IMR-90 (cell line): ENCODE data around the gene ECSCR. TPM values are rescaled to one million over a fixed set of nuclear protein-coding genes. Genes with fewer than 3 reads are reported as not detected.

Source experiments
- ATAC-seq: fragments of 200-7000 bp; cut with Tn5 transposase; 2 replicates; pipeline ENCODE4 v1.9.1; 2020; ENCODE audit warnings: low read depth, mild to moderate bottlenecking, moderate library complexity
- BruUV-seq: library from RNA; stranded (reverse); fragments of 400-500 nt; replicated peaks from 2 replicates; lab custom pipeline; 2021; lab: Mats Ljungman, UMichigan
- CTCF ChIA-PET: fragments of 300-600 bp; formaldehyde crosslinking; extraction: SDS; loops from one replicate; lab custom pipeline; 2021; ENCODE audit warnings: antibody characterized with exemption; lab: Yijun Ruan, JAX
- POLR2A ChIA-PET: fragments of 300-600 bp; sonication (Branson Sonifier 250); formaldehyde crosslinking; loops from one replicate; lab custom pipeline; 2022; ENCODE audit warnings: antibody characterized with exemption; ENCODE audit not compliant: unreplicated experiment; lab: Charles Lee
- DNase-seq: peaks from one replicate; pipeline ENCODE4 v3.0.0; 2013
- H2AFZ ChIP-seq: replicated peaks from 2 replicates; pipeline ENCODE3; 2013; ENCODE audit warnings: low read length, mild to moderate bottlenecking; ENCODE audit not compliant: poor library complexity
- H2AK5ac ChIP-seq: 2 replicates; pipeline ENCODE4 v1.6.1; 2013; ENCODE audit warnings: low read depth, low read length, inconsistent platforms
- H2AK9ac ChIP-seq: replicated peaks from 2 replicates; pipeline ENCODE3; 2013; ENCODE audit warnings: mild to moderate bottlenecking, low read depth, low read length, moderate library complexity; ENCODE audit not compliant: poor library complexity
- H2BK120ac ChIP-seq: 2 replicates; pipeline ENCODE4 v1.6.1; 2013; ENCODE audit warnings: low read depth, low read length, inconsistent platforms
- H2BK15ac ChIP-seq: 3 replicates; pipeline ENCODE4 v1.6.1; 2013; ENCODE audit warnings: low read depth, low read length, inconsistent platforms
- H2BK20ac ChIP-seq: 2 replicates; pipeline ENCODE4 v1.6.1; 2013; ENCODE audit warnings: low read depth, mild to moderate bottlenecking, inconsistent platforms, low read length, moderate library complexity
- H2BK5ac ChIP-seq: 2 replicates; pipeline ENCODE4 v1.6.1; 2013; ENCODE audit warnings: mild to moderate bottlenecking, low read depth, low read length, inconsistent platforms; ENCODE audit not compliant: poor library complexity, severe bottlenecking
- H3K14ac ChIP-seq: replicated peaks from 2 replicates; pipeline ENCODE4 v1.6.1; 2013; ENCODE audit warnings: low read depth, low read length, inconsistent platforms
- H3K18ac ChIP-seq: 2 replicates; pipeline ENCODE4 v1.6.1; 2013; ENCODE audit warnings: low read depth, low read length, control low read depth
- H3K23ac ChIP-seq: 2 replicates; pipeline ENCODE4 v1.6.1; 2013; ENCODE audit warnings: low read depth, low read length, inconsistent platforms
- H3K27ac ChIP-seq: 2 replicates; pipeline ENCODE4 v1.5.1; 2013; ENCODE audit warnings: mild to moderate bottlenecking, control low read depth, low read length; ENCODE audit not compliant: insufficient read depth
- H3K27me3 ChIP-seq: 2 replicates; pipeline ENCODE4 v1.6.1; 2013; ENCODE audit warnings: low read length; ENCODE audit not compliant: control insufficient read depth, insufficient read depth
- H3K36me3 ChIP-seq: 2 replicates; pipeline ENCODE4 v1.6.1; 2013; ENCODE audit warnings: low read length, mixed read lengths; ENCODE audit not compliant: control insufficient read depth, insufficient read depth
- H3K4ac ChIP-seq: 2 replicates; pipeline ENCODE4 v1.6.1; 2013; ENCODE audit warnings: low read depth, low read length, inconsistent platforms
- H3K4me1 ChIP-seq: 2 replicates; pipeline ENCODE4 v1.6.1; 2013; ENCODE audit warnings: low read length, mixed read lengths; ENCODE audit not compliant: control insufficient read depth, insufficient read depth
- H3K4me2 ChIP-seq: 2 replicates; pipeline ENCODE4 v1.6.1; 2013; ENCODE audit warnings: low read depth, mild to moderate bottlenecking, control low read depth, low read length, moderate library complexity
- H3K4me3 ChIP-seq: 2 replicates; pipeline ENCODE4 v1.5.1; 2013; ENCODE audit warnings: low read depth, mild to moderate bottlenecking, control low read depth, low read length, moderate library complexity; ENCODE audit not compliant: insufficient read depth
- H3K56ac ChIP-seq: 2 replicates; pipeline ENCODE4 v1.6.1; 2013; ENCODE audit warnings: low read length, inconsistent platforms; ENCODE audit not compliant: insufficient read depth; ENCODE audit errors: extremely low read depth
- H3K79me1 ChIP-seq, 2 experiments: 2 replicates each; pipeline ENCODE4 v1.6.1; 2013; ENCODE audit warnings: low read length in 2 of 2, inconsistent platforms in 1 of 2, low read depth in 1 of 2
- H3K9ac ChIP-seq: 2 replicates; pipeline ENCODE4 v1.6.1; 2013; ENCODE audit warnings: low read depth, low read length, control low read depth
- H3K9me1 ChIP-seq: 2 replicates; pipeline ENCODE4 v1.6.1; 2013; ENCODE audit warnings: low read length, inconsistent platforms; ENCODE audit not compliant: insufficient read depth
- H3K9me3 ChIP-seq: 2 replicates; pipeline ENCODE4 v1.6.1; 2013; ENCODE audit warnings: low read length; ENCODE audit not compliant: control insufficient read depth, insufficient read depth
- H4K20me1 ChIP-seq: 2 replicates; pipeline ENCODE4 v1.6.1; 2013; ENCODE audit warnings: low read length, inconsistent platforms; ENCODE audit not compliant: insufficient read depth
- H4K5ac ChIP-seq: 2 replicates; pipeline ENCODE4 v1.6.1; 2013; ENCODE audit warnings: mild to moderate bottlenecking, low read depth, low read length, control low read depth
- H4K8ac ChIP-seq, 2 experiments: 2 replicates each; pipeline ENCODE4 v1.6.1; 2013; ENCODE audit warnings: low read depth in 2 of 2, low read length in 2 of 2, control low read depth in 1 of 2, inconsistent platforms in 1 of 2
- H4K91ac ChIP-seq: 2 replicates; pipeline ENCODE4 v1.6.1; 2013; ENCODE audit warnings: low read depth, low read length, inconsistent platforms; ENCODE audit not compliant: insufficient read depth
- CHD1 ChIP-seq: IDR thresholded peaks from 2 replicates; pipeline ENCODE4 v1.6.1; 2012; ENCODE audit warnings: low read depth, low read length, improper control_type of control experiment
- MAZ ChIP-seq: IDR thresholded peaks from 2 replicates; pipeline ENCODE4 v1.6.1; 2012; ENCODE audit warnings: low read depth, mild to moderate bottlenecking, low read length, improper control_type of control experiment, moderate library complexity, borderline replicate concordance
- NFE2L2 ChIP-seq: fragments of 150-350 bp; IDR thresholded peaks from 2 replicates; pipeline ENCODE4 v1.6.1; 2016; ENCODE audit warnings: low read depth, mild to moderate bottlenecking, low read length
- POLR2A ChIP-seq: IDR thresholded peaks from 2 replicates; pipeline ENCODE4 v1.6.1; 2012; ENCODE audit warnings: mild to moderate bottlenecking, low read depth, low read length
- RFX5 ChIP-seq: IDR thresholded peaks from 2 replicates; pipeline ENCODE4 v1.8.0; 2012; ENCODE audit warnings: low read depth, mild to moderate bottlenecking, low read length, moderate library complexity
- SMC3 ChIP-seq: fragments of 150-350 bp; IDR thresholded peaks from 2 replicates; pipeline ENCODE4 v1.6.1; 2016; ENCODE audit warnings: low read depth, mild to moderate bottlenecking, antibody characterized with exemption, low read length, moderate library complexity
- WGBS, 2 experiments: methylation state at CpG; one replicate each; pipeline versions ENCODE4 v1.1.5 to v1.1.7; 2013; ENCODE audit warnings: missing lambda C conversion rate in 2 of 2; ENCODE audit not compliant: insufficient read length in 1 of 2; ENCODE audit errors: extremely low coverage in 2 of 2; 5-methylcytosine and 5-hydroxymethylcytosine counted together
- dilution Hi-C: fragments of 300-500 bp; cut with HindIII; formaldehyde crosslinking; loops from one replicate; pipeline ENCODE4 v1.14.3; 2018; ENCODE audit warnings: low sequenced_read_pairs; ENCODE audit not compliant: unreplicated experiment
- in situ Hi-C: fragments of 300-500 bp; cut with MboI; formaldehyde crosslinking; loops from 3 replicates; pipeline ENCODE4 v1.14.3; 2019; ENCODE audit warnings: low sequenced_read_pairs, inconsistent platforms, mixed read lengths
- intact Hi-C: fragments of 100-400 bp; cut with micrococcal nuclease; formaldehyde crosslinking; loops from 2 replicates; pipeline ENCODE4 v1.10.0; 2022
- polyA plus RNA-seq, 3 experiments: library from polyadenylated mRNA; depleted of rRNA; stranded (reverse); fragments of >200 nt; gene quantifications; 2 replicates each; pipeline ENCODE4 v1.2.3, GENCODE V29; 2012; ENCODE audit warnings: low replicate concordance in 1 of 3
- total RNA-seq: library from RNA; depleted of rRNA; stranded (reverse); fragments of >200 nt; gene quantifications from 2 replicates; pipeline ENCODE4 v1.2.3, GENCODE V29; 2012

The ECSCR gene
- total and polyA plus RNA-seq, 2 of the 4 experiments (the other 2 are of a cell fraction), result 3.6 to 3.9 TPM

GRCh38 chr5:139473105-139473504 lies 10.6 kb upstream of the ECSCR start:
- no TSS peak for BruUV-seq
- no peak overlapping the region for H3K27ac ChIP-seq
- H2BK5ac ChIP-seq, result no peak overlapping the region
- in situ Hi-C loops (no loop called here), dilution Hi-C loops (no loop called here), intact Hi-C loops (no loop called here)
- TF ChIP-seq RFX5 (no peak), SMC3 (no peak), CHD1 (no peak), NFE2L2 (no peak), POLR2A (no peak), MAZ (no peak)
- H4K5ac ChIP-seq, result peak overlapping the region; percentile 78
- peak overlapping the region; percentile 75; the same call in 1 of the 2 replicates for H2AK5ac ChIP-seq
- H3K4me3 ChIP-seq, result no peak overlapping the region
- ChIA-PET POLR2A (no interaction called here), CTCF (no interaction called here)
- 90% methylated on average over 2 of the region's 8 CpGs; no CpG with 5 or more reads in 1 of the 2 experiments for WGBS, 2 experiments
- H3K23ac ChIP-seq, result no peak overlapping the region
- 0 out of 2 replicates have a peak overlapping the region, but pooled peaks have one; percentile 46 for H4K91ac ChIP-seq
- 0 out of 2 replicates have a peak overlapping the region, but pooled peaks have one; percentile 12 for H3K4me2 ChIP-seq
- peaks cover 3 to 22% of the 10 kb centered on the region in 2 experiments; a peak in 2 of 4 replicates for H3K79me1 ChIP-seq
- peaks cover 27% of the 10 kb centered on the region for H3K4me1 ChIP-seq
- peak overlapping the region; percentile 51 to 58; a peak in 2 of 4 replicates for H4K8ac ChIP-seq
- H2BK120ac ChIP-seq, result peak overlapping the region; percentile 67; the same call in 1 of the 2 replicates
- peak overlapping the region; percentile 55 for H3K14ac ChIP-seq
- DNase-seq (no peak), ATAC-seq (no peak)
- H2AK9ac ChIP-seq, result peak overlapping the region; percentile 67
- H3K4ac ChIP-seq, result peak overlapping the region; percentile 80
- no peaks in the 10 kb centered on the region; the same call in 1 of the 2 replicates for H4K20me1 ChIP-seq
- no peaks in the 10 kb centered on the region for H3K9me3 ChIP-seq
- no peaks in the 10 kb centered on the region for H3K27me3 ChIP-seq
- peaks cover 24% of the 10 kb centered on the region for H3K9me1 ChIP-seq
- peak overlapping the region; percentile 49 for H2AFZ ChIP-seq
- no peak overlapping the region for H2BK15ac ChIP-seq
- H3K36me3 ChIP-seq, result peaks cover 14% of the 10 kb centered on the region
- no peak overlapping the region for H3K56ac ChIP-seq
- H2BK20ac ChIP-seq, result peak overlapping the region; percentile 51
- no peak overlapping the region for H3K9ac ChIP-seq
- peak overlapping the region; percentile 39; the same call in 1 of the 2 replicates for H3K18ac ChIP-seq
